NCI-H446 treated with DMSO at 0.1 percent for 48 hours (cell line): ENCODE measurements around the gene EHMT1.

Source experiments
- DNase-seq: peaks from one replicate; lab custom pipeline; 2025; lab: John Stamatoyannopoulos, UW

The EHMT1 gene

GRCh38 chr9:137674307-137674975 is 55.6 kb downstream of the EHMT1 start:
- DNase-seq: no peak

DNA sequence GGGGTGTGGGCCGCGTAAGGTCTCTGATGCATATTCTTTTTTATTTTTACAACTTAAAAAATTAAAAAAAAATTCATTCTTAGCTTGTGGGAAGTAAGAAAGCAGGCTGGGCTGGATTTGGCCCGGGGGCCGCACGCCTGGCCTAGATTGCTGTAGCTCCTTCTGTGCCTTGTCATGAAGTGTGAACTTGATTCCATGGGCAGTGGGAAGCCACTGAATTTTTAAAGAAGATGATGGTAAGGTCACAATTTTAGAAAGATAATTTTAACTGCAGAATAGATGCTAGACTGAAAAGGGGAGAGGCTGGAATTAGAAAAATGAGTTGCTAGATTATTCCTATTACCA is 56.1 kb downstream of the EHMT1 start:
- no peak for DNase-seq

DNA sequence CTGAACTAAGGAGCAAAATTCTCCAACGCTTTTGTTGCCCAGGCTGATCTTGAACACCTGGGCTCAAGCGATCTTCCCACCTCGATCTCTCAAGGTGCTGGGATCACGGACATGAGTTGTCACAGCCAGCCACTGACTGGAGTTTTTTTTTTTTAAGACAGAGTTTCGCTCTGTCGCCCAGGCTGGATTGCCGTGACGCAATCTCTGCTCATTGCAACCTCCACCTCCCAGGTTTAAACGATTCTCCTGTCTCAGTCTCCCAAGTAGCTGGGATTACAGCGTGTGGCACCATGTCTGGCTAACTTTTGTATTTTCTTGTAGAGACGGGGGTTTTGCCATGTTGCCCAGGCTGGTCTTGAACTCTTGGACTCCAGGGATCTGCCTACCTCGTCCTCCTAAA is 58.2 kb downstream of the EHMT1 start:
- no peak for DNase-seq

- DNase-seq: no peak
Observed at GRCh38 chr9:137678202-137678601, 59.4 kb downstream of the EHMT1 start.

- DNase-seq: no peak
Observed at GRCh38 chr9:137679249-137679648, 60.4 kb downstream of the EHMT1 start.

DNA sequence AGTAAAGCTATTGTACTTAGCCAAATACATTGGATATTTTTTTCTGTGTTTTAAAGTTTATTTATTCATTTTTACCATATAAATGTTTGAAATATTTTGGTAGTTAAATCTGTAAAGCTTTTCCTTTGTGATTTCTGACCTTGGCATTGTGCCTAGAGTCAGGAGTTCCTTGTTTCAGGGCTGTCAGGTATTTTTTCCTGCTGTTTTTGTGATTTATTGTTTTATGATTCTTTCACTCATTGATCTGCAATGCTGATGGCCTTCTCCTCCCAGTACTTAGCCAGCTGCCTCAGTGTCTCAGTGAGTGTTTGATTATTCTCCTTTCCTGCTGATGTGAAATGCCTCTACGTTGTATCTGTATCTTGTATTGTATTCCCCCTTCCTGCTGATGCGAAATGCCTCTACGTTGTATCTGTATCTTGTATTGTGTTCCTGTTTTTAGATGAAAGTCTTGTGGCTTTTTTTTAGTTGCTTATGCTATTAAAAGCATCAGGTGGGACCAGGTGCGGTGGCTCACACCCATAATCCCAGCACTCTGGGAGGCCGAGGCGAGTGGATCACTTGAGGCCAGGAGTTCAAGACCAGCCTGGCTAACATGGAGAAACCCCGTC is 61.0 kb downstream of the EHMT1 start:
- DNase-seq: no peak

GRCh38 chr9:137680444-137681358 is 61.9 kb downstream of the EHMT1 start:
- DNase-seq: no peak

DNA sequence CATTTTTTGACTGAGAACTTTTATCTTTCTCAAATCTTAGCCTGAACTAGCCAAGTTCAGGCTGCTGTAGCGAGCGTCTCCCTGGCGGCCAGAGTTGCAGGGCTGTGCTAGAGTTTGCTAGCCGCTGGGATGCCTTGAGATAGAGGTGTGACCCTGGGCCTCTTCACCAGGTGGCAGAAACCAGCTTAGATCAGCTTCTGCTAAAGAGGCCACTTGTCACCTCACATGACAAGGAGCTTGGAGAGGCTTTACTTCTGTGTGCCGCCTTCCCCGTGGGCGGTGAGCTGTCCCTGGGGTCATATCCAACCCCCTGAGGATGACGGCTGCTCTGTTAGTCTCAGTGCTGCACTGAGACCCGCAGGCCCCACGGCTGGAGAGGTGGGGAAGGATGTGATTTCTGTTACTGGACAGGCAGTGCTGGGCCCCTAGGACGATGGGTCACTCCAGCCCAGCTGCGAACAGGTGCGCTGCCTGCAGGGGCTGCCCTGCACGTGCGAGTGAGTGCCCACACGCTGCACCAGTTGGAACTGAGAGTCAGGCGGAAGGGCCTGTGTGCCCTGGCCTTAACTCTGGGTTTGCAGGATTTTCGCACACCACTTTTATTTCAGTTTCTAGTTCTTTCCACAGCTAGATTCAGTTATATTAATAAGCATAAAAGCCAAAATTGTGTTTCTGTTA is 63.8 kb downstream of the EHMT1 start:
- no peak for DNase-seq

GRCh38 chr9:137683262-137683864 is 64.6 kb downstream of the EHMT1 start:
- no peak for DNase-seq

DNA sequence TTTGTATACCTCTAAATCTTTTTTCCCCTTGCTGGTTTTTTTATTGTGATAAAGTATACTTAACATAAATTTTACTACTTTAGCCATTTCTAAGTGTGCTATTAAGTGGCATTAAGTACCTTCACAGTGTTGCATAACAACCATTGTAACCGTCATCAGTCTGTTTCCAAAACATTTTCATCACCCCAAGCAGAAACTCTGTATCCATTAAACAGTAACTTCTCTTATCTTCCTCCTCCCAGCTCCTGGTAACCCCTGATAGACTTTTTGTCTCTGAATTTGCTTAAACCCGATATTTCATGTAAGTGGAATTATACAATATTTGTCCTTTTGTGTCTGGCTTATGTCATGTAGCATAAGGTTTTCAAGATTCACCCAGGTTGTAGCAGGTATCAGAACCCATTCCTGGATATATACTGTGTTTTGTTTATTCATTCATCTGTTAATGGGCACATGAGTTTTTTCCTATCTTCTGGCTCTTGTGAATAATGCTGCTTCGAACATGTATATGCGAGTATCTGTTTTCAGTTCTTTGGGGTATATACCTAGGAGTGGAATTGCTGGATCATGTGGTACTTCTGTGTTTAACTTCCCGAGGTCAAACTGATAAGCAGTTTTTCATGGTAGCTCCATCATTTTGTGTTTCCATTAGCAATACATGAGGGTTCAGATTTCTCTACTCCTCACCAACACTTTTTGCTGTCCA is 66.4 kb downstream of the EHMT1 start:
- DNase-seq: no peak

DNA sequence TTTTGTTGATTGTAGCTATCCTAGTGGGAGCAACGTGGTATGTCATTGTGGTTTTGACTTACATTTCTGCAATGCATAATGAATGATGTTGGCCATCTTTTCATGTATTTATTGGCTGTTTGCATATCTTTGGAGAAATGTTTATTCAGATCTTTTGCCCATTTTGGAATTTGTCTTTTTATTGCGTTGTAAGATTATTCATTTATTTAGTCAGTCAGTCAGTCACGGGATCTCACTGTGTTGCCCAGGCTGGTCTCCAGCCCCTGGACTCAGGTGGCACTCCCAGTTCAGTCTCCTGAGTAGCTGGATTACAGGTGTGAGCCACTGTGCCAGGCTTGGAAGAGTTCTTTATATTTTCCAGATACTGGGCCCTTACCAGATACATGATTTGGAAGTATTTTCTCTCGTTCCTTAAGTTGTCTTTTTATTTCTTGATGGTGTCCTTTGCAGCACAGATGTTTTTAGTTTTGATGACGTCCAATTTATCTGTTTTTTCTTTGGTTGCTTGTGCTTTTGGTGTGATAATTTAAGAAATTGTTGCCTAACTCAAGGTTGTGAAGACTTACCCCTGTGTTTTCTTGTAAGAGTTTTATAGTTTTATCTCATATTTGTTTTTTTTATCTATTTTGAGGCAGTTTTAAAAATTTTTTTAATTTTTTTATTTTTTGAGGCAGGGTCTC is 67.1 kb downstream of the EHMT1 start:
- DNase-seq: no peak

GRCh38 chr9:137688261-137688660 is 69.5 kb downstream of the EHMT1 start:
- DNase-seq: no peak

GRCh38 chr9:137688725-137689124 is 69.9 kb downstream of the EHMT1 start:
- no peak for DNase-seq

GRCh38 chr9:137689745-137690529 is 71.1 kb downstream of the EHMT1 start:
- DNase-seq: no peak

DNA sequence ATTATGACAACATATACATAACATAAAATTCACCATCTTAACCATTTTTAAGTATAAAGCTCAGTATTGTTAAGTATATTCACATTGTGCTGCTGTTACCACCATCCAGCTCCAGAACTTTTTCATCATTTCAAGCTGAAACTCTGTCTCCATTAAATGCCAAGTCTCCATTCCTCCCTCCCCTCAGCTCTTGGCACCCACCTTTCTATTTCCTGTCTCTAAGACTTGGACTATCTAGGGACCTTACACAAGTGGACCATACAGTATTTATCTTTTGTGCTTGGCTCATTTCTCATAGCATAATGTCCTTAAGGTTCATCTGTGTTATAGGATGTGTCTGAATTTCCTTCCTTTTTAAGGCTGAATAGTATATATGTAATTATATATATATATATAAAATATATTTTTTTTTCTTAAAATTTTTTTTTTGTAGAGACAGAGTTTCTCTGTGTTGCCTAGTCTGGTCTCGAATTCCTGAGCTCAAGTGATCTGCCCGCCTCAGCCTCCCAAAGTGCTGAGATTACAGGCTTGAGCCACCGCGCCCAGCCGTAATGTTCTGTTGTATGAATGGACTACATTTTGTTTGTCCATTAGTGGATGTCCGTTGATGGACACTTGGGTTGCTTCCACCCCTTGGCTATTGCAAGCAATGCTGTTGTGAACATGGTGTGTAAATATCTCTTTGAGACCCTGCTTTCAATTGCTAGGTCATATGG is 72.3 kb downstream of the EHMT1 start:
- no peak for DNase-seq

DNA sequence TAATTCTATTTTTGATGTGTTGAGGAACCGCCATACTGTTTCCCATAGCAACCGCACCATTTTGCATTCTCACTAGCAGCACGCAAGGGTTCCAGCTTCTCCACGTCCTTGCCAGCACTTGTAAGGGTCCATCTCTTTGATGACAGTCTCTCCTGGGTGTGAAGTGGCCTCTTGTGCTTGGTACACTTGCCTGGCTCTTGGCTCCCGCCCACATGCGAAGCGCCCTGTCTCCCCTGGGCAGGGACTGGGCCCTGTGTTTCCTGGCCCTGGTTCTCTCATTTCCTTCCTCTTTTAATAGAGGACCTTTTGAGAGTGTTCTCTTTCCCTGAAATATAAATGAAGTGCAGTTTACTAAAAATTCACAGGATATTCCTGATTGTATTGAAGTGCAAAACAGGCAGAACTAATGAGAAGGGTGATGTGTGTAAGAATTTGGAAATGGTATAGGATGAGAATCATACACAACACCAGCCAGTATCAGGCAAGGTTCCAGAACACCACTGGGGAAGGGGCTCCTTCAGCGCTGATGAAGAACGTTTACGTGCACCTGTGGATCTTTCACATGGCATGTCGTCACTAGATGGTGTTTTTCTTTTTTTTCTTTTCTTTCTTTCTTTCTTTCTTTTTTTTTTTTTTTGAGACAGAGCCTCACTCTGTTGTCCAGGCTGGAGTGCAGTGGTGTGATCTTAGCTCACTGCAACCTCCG is 73.0 kb downstream of the EHMT1 start:
- no peak for DNase-seq

DNA sequence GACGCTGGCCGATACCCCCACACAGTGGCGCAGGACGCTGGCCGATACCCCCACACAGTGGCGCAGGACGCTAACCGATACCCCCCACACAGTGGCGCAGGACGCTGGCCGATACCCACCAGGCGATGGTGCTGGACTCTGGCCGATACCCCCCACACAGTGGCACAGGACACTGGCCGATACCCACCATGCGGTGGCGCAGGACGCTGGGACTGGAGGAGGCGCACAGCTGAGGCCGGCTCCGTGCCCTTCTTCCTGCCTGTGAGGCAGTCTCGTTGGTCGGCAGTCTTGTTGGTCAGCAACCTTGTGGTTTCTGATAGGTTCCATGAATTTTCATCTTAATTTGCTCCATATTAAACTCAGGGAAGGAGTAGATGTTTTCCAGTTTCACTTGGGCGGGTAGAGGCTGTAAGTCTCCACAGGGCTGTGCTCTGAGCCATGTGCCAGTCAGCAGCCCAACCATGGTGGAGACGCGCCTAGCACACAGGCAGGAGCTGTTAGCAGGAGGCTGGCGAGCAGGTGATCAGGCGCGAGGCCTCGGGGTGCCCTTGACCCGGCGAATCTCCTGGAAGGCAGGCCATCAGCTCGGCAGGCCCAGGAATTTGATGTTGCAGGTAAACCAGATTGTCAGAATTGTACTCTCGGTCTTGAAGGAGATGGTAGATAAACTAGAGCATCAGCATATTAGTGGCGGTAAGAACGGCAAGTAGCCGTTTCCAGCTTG is 75.6 kb downstream of the EHMT1 start:
- no peak for DNase-seq
